ENCODE measurements around the gene EVA1C. TPM values are rescaled to one million over a fixed set of nuclear protein-coding genes. Genes with fewer than 3 reads are reported as not detected.

Gene EVA1C
- total RNA-seq, 1 experiment from 2014 or later: 16.1 TPM

GRCh38 chr21:32463889-32464300 is 51.4 kb downstream of the EVA1C start:
- Histone ChIP-seq H3K4me2 (ENCODE audit: low read length) (peak overlapping the region; percentile 50), H3K4me3 (ENCODE audit: low read length) (no peak overlapping the region), H3K9me3 (ENCODE audit: low read length) (no peaks in the 10 kb centered on the region), H3K79me2 (ENCODE audit: low read length) (no peaks in the 10 kb centered on the region), H3F3A (ENCODE audit: low read length, unreplicated experiment) (no peaks in the 10 kb centered on the region), H2AFZ (ENCODE audit: low read length) (no peak overlapping the region), H4K20me1 (ENCODE audit: low read length) (no peaks in the 10 kb centered on the region), H3K4me1 (ENCODE audit: insufficient read depth, low read length) (peaks cover 25% of the 10 kb centered on the region), H3K27ac (ENCODE audit: low read length) (peak overlapping the region; percentile 93), H3K27me3 (ENCODE audit: low read length) (no peaks in the 10 kb centered on the region), H3K36me3 (ENCODE audit: low read depth, low read length) (peaks cover 19% of the 10 kb centered on the region; the same call in 1 of the 2 replicates), H3K9ac (ENCODE audit: low read length) (peak overlapping the region; percentile 73), H3K9me2 (replicated peaks; ENCODE audit: low read length) (no peaks in the 10 kb centered on the region)
- intact Hi-C loops (cut with micrococcal nuclease): loop anchor here (5.0 kb wide), 1 partner anchor 37 kb away; no protein-coding TSS in a partner anchor
- ATAC-seq (peak; percentile 74), DNase-seq (peak; percentile 80)
- BruUV-seq (replicated peaks): no TSS peak
- ChIA-PET CTCF (no interaction called here), POLR2A (ENCODE audit: unreplicated experiment) (interaction anchor here (0.5 kb wide), 1 partner anchor 48 kb away, joined by 6 read pairs; no protein-coding TSS in a partner anchor)
- TF ChIP-seq EZH2phosphoT487 (IDR thresholded peaks at IDR 0.05; ENCODE audit: borderline replicate concordance, low read length): no peak
- TF ChIP-seq EZH2 (IDR thresholded peaks at IDR 0.05; ENCODE audit: low read length, unreplicated experiment): no peak
- no peak for TF ChIP-seq CTCF (conservative IDR thresholded peaks at IDR 0.05; ENCODE audit: low read depth, low read length)

- Histone ChIP-seq H3K79me2 (ENCODE audit: low read length) (no peaks in the 10 kb centered on the region), H2AFZ (ENCODE audit: low read length) (no peak overlapping the region), H3K36me3 (ENCODE audit: low read depth, low read length) (peaks cover 4% of the 10 kb centered on the region; the same call in 1 of the 2 replicates), H4K20me1 (ENCODE audit: low read length) (no peaks in the 10 kb centered on the region), H3K27ac (ENCODE audit: low read length) (no peak overlapping the region), H3K9me2 (replicated peaks; ENCODE audit: low read length) (no peaks in the 10 kb centered on the region), H3K9me3 (ENCODE audit: low read length) (no peaks in the 10 kb centered on the region), H3K27me3 (ENCODE audit: low read length) (no peaks in the 10 kb centered on the region), H3K4me3 (ENCODE audit: low read length) (no peak overlapping the region), H3K4me1 (ENCODE audit: insufficient read depth, low read length) (peaks cover 25% of the 10 kb centered on the region), H3F3A (ENCODE audit: low read length, unreplicated experiment) (no peaks in the 10 kb centered on the region), H3K9ac (ENCODE audit: low read length) (no peak overlapping the region), H3K4me2 (ENCODE audit: low read length) (no peak overlapping the region)
- POLR2A ChIA-PET (ENCODE audit: unreplicated experiment): no interaction called here
- TF ChIP-seq CTCF (conservative IDR thresholded peaks at IDR 0.05; ENCODE audit: low read depth, low read length) (no peak), EZH2phosphoT487 (IDR thresholded peaks at IDR 0.05; ENCODE audit: borderline replicate concordance, low read length) (no peak), EZH2 (IDR thresholded peaks at IDR 0.05; ENCODE audit: low read length, unreplicated experiment) (no peak)
- DNase-seq: no peak
- CTCF ChIA-PET: no interaction called here
- no peak for ATAC-seq
- intact Hi-C loops (cut with micrococcal nuclease): no loop called here
- no TSS peak for BruUV-seq (replicated peaks)
These were observed 54.8 kb downstream of the EVA1C start for GRCh38 chr21:32467291-32467690.

GRCh38 chr21:32468681-32469111 is 56.2 kb downstream of the EVA1C start:
- no peak for DNase-seq
- ChIA-PET POLR2A (ENCODE audit: unreplicated experiment) (no interaction called here), CTCF (no interaction called here)
- no peak for ATAC-seq
- Histone ChIP-seq H2AFZ (ENCODE audit: low read length) (no peak overlapping the region), H4K20me1 (ENCODE audit: low read length) (no peaks in the 10 kb centered on the region), H3K4me1 (ENCODE audit: insufficient read depth, low read length) (peaks cover 16% of the 10 kb centered on the region), H3K36me3 (ENCODE audit: low read depth, low read length) (peaks cover 4% of the 10 kb centered on the region; the same call in 1 of the 2 replicates), H3K4me3 (ENCODE audit: low read length) (no peak overlapping the region), H3K27ac (ENCODE audit: low read length) (no peak overlapping the region), H3K9ac (ENCODE audit: low read length) (no peak overlapping the region), H3K4me2 (ENCODE audit: low read length) (no peak overlapping the region), H3K9me3 (ENCODE audit: low read length) (no peaks in the 10 kb centered on the region), H3K9me2 (replicated peaks; ENCODE audit: low read length) (no peaks in the 10 kb centered on the region), H3K27me3 (ENCODE audit: low read length) (no peaks in the 10 kb centered on the region), H3F3A (ENCODE audit: low read length, unreplicated experiment) (no peaks in the 10 kb centered on the region), H3K79me2 (ENCODE audit: low read length) (no peaks in the 10 kb centered on the region)
- TF ChIP-seq CTCF (conservative IDR thresholded peaks at IDR 0.05; ENCODE audit: low read depth, low read length) (no peak), EZH2 (IDR thresholded peaks at IDR 0.05; ENCODE audit: low read length, unreplicated experiment) (no peak), EZH2phosphoT487 (IDR thresholded peaks at IDR 0.05; ENCODE audit: borderline replicate concordance, low read length) (no peak)
- BruUV-seq (replicated peaks): no TSS peak
- intact Hi-C loops (cut with micrococcal nuclease): no loop called here
